Measurements from ENCODE around the gene USP49. TPM values are rescaled to one million over a fixed set of nuclear protein-coding genes. Genes with fewer than 3 reads are reported as not detected.

Gene USP49
- total RNA-seq, 4 donors from 2014 or later: 2.3 to 16.5 (median 6.6) TPM

- Histone ChIP-seq H3K36me3 (no peaks in the 10 kb centered on the region), H3K4me1 (no peaks in the 10 kb centered on the region)
Measured at GRCh38 chr6:41881506-41881905, 13.7 kb downstream of the USP49 start.

GRCh38 chr6:41878961-41879405 is 16.2 kb downstream of the USP49 start:
- TF ChIP-seq POLR2A (IDR thresholded peaks at IDR 0.05) (no peak), CTCF (IDR thresholded peaks at IDR 0.05) (no peak)
- Histone ChIP-seq H3K4me1 (no peaks in the 10 kb centered on the region), H3K27me3 (no peaks in the 10 kb centered on the region), H3K27ac (no peak overlapping the region), H3K9me3 (no peaks in the 10 kb centered on the region), H3K4me3 (no peak overlapping the region), H3K36me3 (no peaks in the 10 kb centered on the region)
- intact Hi-C loops (cut with DNase I; ENCODE audit: low total_unique reads): no loop called here
- no peak for DNase-seq

More at GRCh38 chr6:41881506-41881905, 13.7 kb downstream of the USP49 start:
- DNase-seq: no peak
- H3K27me3 ChIP-seq: no peaks in the 10 kb centered on the region
- H3K4me3 ChIP-seq: no peak overlapping the region
- TF ChIP-seq POLR2A (IDR thresholded peaks at IDR 0.05) (no peak), CTCF (IDR thresholded peaks at IDR 0.05) (no peak)
- H3K9me3 ChIP-seq: no peaks in the 10 kb centered on the region
- intact Hi-C loops (cut with DNase I; ENCODE audit: low total_unique reads): loop anchor here (10.0 kb wide), 1 partner anchor 823 kb away; no protein-coding TSS in a partner anchor
- H3K27ac ChIP-seq: no peak overlapping the region

GRCh38 chr6:41878246-41878645 is 16.9 kb downstream of the USP49 start:
- Histone ChIP-seq H3K27me3 (no peaks in the 10 kb centered on the region), H3K4me3 (no peak overlapping the region), H3K36me3 (no peaks in the 10 kb centered on the region), H3K27ac (no peak overlapping the region), H3K9me3 (no peaks in the 10 kb centered on the region), H3K4me1 (no peaks in the 10 kb centered on the region)
- no peak for DNase-seq
- no peak for TF ChIP-seq CTCF (IDR thresholded peaks at IDR 0.05)
- no peak for TF ChIP-seq POLR2A (IDR thresholded peaks at IDR 0.05)
- intact Hi-C loops (cut with DNase I; ENCODE audit: low total_unique reads): no loop called here

- Histone ChIP-seq H3K27ac (no peak overlapping the region), H3K9me3 (no peaks in the 10 kb centered on the region), H3K4me3 (no peak overlapping the region), H3K4me1 (no peaks in the 10 kb centered on the region), H3K36me3 (no peaks in the 10 kb centered on the region), H3K27me3 (no peaks in the 10 kb centered on the region)
- DNase-seq: no peak
- intact Hi-C loops (cut with DNase I; ENCODE audit: low total_unique reads): no loop called here
- TF ChIP-seq POLR2A (IDR thresholded peaks at IDR 0.05) (no peak), CTCF (IDR thresholded peaks at IDR 0.05) (no peak)
Measured at GRCh38 chr6:41877051-41877680, 18.0 kb downstream of the USP49 start.

- no peaks in the 10 kb centered on the region for H3K4me1 ChIP-seq
- DNase-seq: no peak
- intact Hi-C loops (cut with DNase I; ENCODE audit: low total_unique reads): no loop called here
- TF ChIP-seq CTCF (IDR thresholded peaks at IDR 0.05) (no peak), POLR2A (IDR thresholded peaks at IDR 0.05) (no peak)
- no peaks in the 10 kb centered on the region for H3K9me3 ChIP-seq
- H3K27me3 ChIP-seq: no peaks in the 10 kb centered on the region
- H3K36me3 ChIP-seq: no peaks in the 10 kb centered on the region
- no peak overlapping the region for H3K27ac ChIP-seq
- no peak overlapping the region for H3K4me3 ChIP-seq
Measured at GRCh38 chr6:41874741-41875140, 20.4 kb downstream of the USP49 start.

Data from uterus (tissue), 4 donors.